Activated naive CD8-positive, alpha-beta T cell (primary cell): ENCODE data around the gene DCUN1D3.
"Not testable (repeated sequence)": the region's sequence is repeated elsewhere in the genome, so short reads cannot be mapped to it uniquely, and the experiment has no call there.

Experiments used
- H3K27ac Mint-ChIP-seq: one replicate; pipeline ENCODE4 v1.8.0; 2021; ENCODE audit warnings: mixed read lengths
- H3K27me3 Mint-ChIP-seq: one replicate; pipeline ENCODE4 v1.8.0; 2021; ENCODE audit warnings: mixed read lengths
- H3K36me3 Mint-ChIP-seq: one replicate; pipeline ENCODE4 v1.8.0; 2021; ENCODE audit warnings: mixed read lengths
- H3K4me1 Mint-ChIP-seq: one replicate; pipeline ENCODE4 v1.8.0; 2021; ENCODE audit warnings: low read depth, mixed read lengths
- H3K4me3 Mint-ChIP-seq: one replicate; pipeline ENCODE4 v1.8.0; 2021; ENCODE audit warnings: mild to moderate bottlenecking, mixed read lengths
- H3K9me3 Mint-ChIP-seq: one replicate; pipeline ENCODE4 v1.8.0; 2021; ENCODE audit warnings: low read depth, mixed read lengths

Gene DCUN1D3

GRCh38 chr16:20866145-20866772 lies 33.9 kb downstream of the DCUN1D3 start:
- Mint-ChIP-seq H3K27ac (no peak overlapping the region), H3K9me3 (no peaks in the 10 kb centered on the region), H3K4me1 (peaks cover 3% of the 10 kb centered on the region), H3K36me3 (peaks cover 3% of the 10 kb centered on the region), H3K27me3 (no peaks in the 10 kb centered on the region), H3K4me3 (no peak overlapping the region)

- Mint-ChIP-seq H3K27me3 (no peaks in the 10 kb centered on the region), H3K27ac (no peak overlapping the region), H3K4me1 (peaks cover 3% of the 10 kb centered on the region), H3K9me3 (no peaks in the 10 kb centered on the region), H3K4me3 (no peak overlapping the region), H3K36me3 (peaks cover 3% of the 10 kb centered on the region)
These were observed 34.6 kb downstream of the DCUN1D3 start for GRCh38 chr16:20865420-20866131.

GRCh38 chr16:20864376-20864775 lies 35.8 kb downstream of the DCUN1D3 start:
- not testable (repeated sequence) for H3K36me3 Mint-ChIP-seq, H3K4me3 Mint-ChIP-seq, H3K9me3 Mint-ChIP-seq, H3K4me1 Mint-ChIP-seq, H3K27ac Mint-ChIP-seq, H3K27me3 Mint-ChIP-seq

- H3K27ac Mint-ChIP-seq = no peak overlapping the region
These were observed 37.8 kb downstream of the DCUN1D3 start for GRCh38 chr16:20862162-20862960.

GRCh38 chr16:20860995-20861394 lies 39.2 kb downstream of the DCUN1D3 start:
- not testable (repeated sequence) for H3K36me3 Mint-ChIP-seq, H3K9me3 Mint-ChIP-seq, H3K4me3 Mint-ChIP-seq, H3K4me1 Mint-ChIP-seq, H3K27ac Mint-ChIP-seq, H3K27me3 Mint-ChIP-seq

More at GRCh38 chr16:20862162-20862960, 37.8 kb downstream of the DCUN1D3 start:
- H3K4me3 Mint-ChIP-seq = no peak overlapping the region
- peaks cover 10% of the 10 kb centered on the region for H3K36me3 Mint-ChIP-seq
- no peaks in the 10 kb centered on the region for H3K27me3 Mint-ChIP-seq
- peaks cover 3% of the 10 kb centered on the region for H3K4me1 Mint-ChIP-seq
- H3K9me3 Mint-ChIP-seq = no peaks in the 10 kb centered on the region

- H3K27me3 Mint-ChIP-seq = no peaks in the 10 kb centered on the region
- H3K9me3 Mint-ChIP-seq = no peaks in the 10 kb centered on the region
- H3K4me3 Mint-ChIP-seq = no peak overlapping the region
- H3K4me1 Mint-ChIP-seq = peaks cover 3% of the 10 kb centered on the region
- H3K36me3 Mint-ChIP-seq = peaks cover 7% of the 10 kb centered on the region
- H3K27ac Mint-ChIP-seq = no peak overlapping the region
These were observed 39.8 kb downstream of the DCUN1D3 start for GRCh38 chr16:20860361-20860760.

- no peak overlapping the region for H3K4me3 Mint-ChIP-seq
- H3K27ac Mint-ChIP-seq = no peak overlapping the region
- H3K4me1 Mint-ChIP-seq = peaks cover 2% of the 10 kb centered on the region
- peaks cover 7% of the 10 kb centered on the region for H3K36me3 Mint-ChIP-seq
- no peaks in the 10 kb centered on the region for H3K9me3 Mint-ChIP-seq
- H3K27me3 Mint-ChIP-seq = no peaks in the 10 kb centered on the region
These were observed 40.5 kb downstream of the DCUN1D3 start for GRCh38 chr16:20859699-20860098.

- Mint-ChIP-seq H3K4me1 (no peaks in the 10 kb centered on the region), H3K27ac (no peak overlapping the region), H3K4me3 (no peak overlapping the region), H3K27me3 (no peaks in the 10 kb centered on the region), H3K9me3 (no peaks in the 10 kb centered on the region), H3K36me3 (peaks cover 7% of the 10 kb centered on the region)
These were observed 40.9 kb downstream of the DCUN1D3 start for GRCh38 chr16:20859229-20859628.

- Mint-ChIP-seq H3K4me1 (no peaks in the 10 kb centered on the region), H3K36me3 (peaks cover 7% of the 10 kb centered on the region), H3K27me3 (no peaks in the 10 kb centered on the region), H3K9me3 (no peaks in the 10 kb centered on the region), H3K27ac (no peak overlapping the region), H3K4me3 (no peak overlapping the region)
These were observed 42.9 kb downstream of the DCUN1D3 start for GRCh38 chr16:20857281-20857680.

GRCh38 chr16:20854963-20855362 lies 45.2 kb downstream of the DCUN1D3 start:
- no peak overlapping the region for H3K27ac Mint-ChIP-seq
- no peaks in the 10 kb centered on the region for H3K27me3 Mint-ChIP-seq
- H3K4me3 Mint-ChIP-seq = no peak overlapping the region
- no peaks in the 10 kb centered on the region for H3K9me3 Mint-ChIP-seq
- H3K4me1 Mint-ChIP-seq = peaks cover 2% of the 10 kb centered on the region
- H3K36me3 Mint-ChIP-seq = peaks cover 5% of the 10 kb centered on the region

- no peaks in the 10 kb centered on the region for H3K36me3 Mint-ChIP-seq
These were observed 46.1 kb downstream of the DCUN1D3 start for GRCh38 chr16:20853981-20854620.

GRCh38 chr16:20853143-20853542 lies 47.0 kb downstream of the DCUN1D3 start:
- no peak overlapping the region for H3K27ac Mint-ChIP-seq
- no peaks in the 10 kb centered on the region for H3K36me3 Mint-ChIP-seq
- no peak overlapping the region for H3K4me3 Mint-ChIP-seq
- H3K4me1 Mint-ChIP-seq = peaks cover 2% of the 10 kb centered on the region
- H3K9me3 Mint-ChIP-seq = no peaks in the 10 kb centered on the region
- H3K27me3 Mint-ChIP-seq = no peaks in the 10 kb centered on the region

More at GRCh38 chr16:20853981-20854620, 46.1 kb downstream of the DCUN1D3 start:
- Mint-ChIP-seq H3K27me3 (no peaks in the 10 kb centered on the region), H3K4me1 (peaks cover 2% of the 10 kb centered on the region), H3K9me3 (no peaks in the 10 kb centered on the region), H3K4me3 (no peak overlapping the region), H3K27ac (no peak overlapping the region)

- Mint-ChIP-seq H3K9me3 (no peaks in the 10 kb centered on the region), H3K4me1 (peaks cover 2% of the 10 kb centered on the region), H3K36me3 (no peaks in the 10 kb centered on the region), H3K27me3 (no peaks in the 10 kb centered on the region), H3K4me3 (no peak overlapping the region), H3K27ac (no peak overlapping the region)
These were observed 48.6 kb downstream of the DCUN1D3 start for GRCh38 chr16:20851601-20852000.

GRCh38 chr16:20850981-20851380 lies 49.2 kb downstream of the DCUN1D3 start:
- no peaks in the 10 kb centered on the region for H3K27me3 Mint-ChIP-seq

More at GRCh38 chr16:20850981-20851380, 49.2 kb downstream of the DCUN1D3 start:
- Mint-ChIP-seq H3K27ac (no peak overlapping the region), H3K9me3 (no peaks in the 10 kb centered on the region), H3K4me3 (no peak overlapping the region), H3K4me1 (peaks cover 2% of the 10 kb centered on the region), H3K36me3 (no peaks in the 10 kb centered on the region)
